GM10266 (cell line): ENCODE data around the gene LRRC28.

ENCODE experiments used
- DNase-seq: peaks from one replicate; pipeline ENCODE4 v3.0.0; 2012; ENCODE audit errors: extremely low spot score
- TF ChIP-seq, protein P1 (sequence below): IDR thresholded peaks from 2 replicates; pipeline ENCODE4 v1.5.1; 2012; ENCODE audit warnings: mild to moderate bottlenecking, low read depth; ENCODE audit not compliant: control insufficient read depth, insufficient read depth; ENCODE audit errors: missing control alignments

LRRC28 gene

GRCh38 chr15:99267957-99268356, 16.7 kb downstream of the LRRC28 start:
- DNase-seq: no peak
- TF ChIP-seq, protein P1, sequence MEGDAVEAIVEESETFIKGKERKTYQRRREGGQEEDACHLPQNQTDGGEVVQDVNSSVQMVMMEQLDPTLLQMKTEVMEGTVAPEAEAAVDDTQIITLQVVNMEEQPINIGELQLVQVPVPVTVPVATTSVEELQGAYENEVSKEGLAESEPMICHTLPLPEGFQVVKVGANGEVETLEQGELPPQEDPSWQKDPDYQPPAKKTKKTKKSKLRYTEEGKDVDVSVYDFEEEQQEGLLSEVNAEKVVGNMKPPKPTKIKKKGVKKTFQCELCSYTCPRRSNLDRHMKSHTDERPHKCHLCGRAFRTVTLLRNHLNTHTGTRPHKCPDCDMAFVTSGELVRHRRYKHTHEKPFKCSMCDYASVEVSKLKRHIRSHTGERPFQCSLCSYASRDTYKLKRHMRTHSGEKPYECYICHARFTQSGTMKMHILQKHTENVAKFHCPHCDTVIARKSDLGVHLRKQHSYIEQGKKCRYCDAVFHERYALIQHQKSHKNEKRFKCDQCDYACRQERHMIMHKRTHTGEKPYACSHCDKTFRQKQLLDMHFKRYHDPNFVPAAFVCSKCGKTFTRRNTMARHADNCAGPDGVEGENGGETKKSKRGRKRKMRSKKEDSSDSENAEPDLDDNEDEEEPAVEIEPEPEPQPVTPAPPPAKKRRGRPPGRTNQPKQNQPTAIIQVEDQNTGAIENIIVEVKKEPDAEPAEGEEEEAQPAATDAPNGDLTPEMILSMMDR: no peak

DNA sequence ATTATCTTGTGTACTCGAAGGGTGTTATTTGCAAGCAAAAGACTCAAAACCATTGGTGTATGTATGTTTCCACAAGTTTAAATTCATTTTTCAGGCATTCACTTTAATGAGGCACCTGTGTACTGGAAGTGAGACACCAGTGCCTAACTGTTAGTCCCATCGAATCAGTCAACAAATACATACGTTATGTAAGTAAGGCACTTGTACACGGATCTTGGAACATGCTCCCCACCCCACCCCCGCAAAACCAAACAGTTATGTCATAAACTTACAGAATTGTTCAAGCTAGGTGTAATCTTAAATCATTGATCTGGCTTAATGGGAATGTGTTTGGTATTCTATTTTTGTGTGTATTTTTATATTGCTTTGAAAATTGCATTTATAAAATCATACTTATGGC, 17.1 kb downstream of the LRRC28 start:
- TF ChIP-seq, protein P1: no peak

DNA sequence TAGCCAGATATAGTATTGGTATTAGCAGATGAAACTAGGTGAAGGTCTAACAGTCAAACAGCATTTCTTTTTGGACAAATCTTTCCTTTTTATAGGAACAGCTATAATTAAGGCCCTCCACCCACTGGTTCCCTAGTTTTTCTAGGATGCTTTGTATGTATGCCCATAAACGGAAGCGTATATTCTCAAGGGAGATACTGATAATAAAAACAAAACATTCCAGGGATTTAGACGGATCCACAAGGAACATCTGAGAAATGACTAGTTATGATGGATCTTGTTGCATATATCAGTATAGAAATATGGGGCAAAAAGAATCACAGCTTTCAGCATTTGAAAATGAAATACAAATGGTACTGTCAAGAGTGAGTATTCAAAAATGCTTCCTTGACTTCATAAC, 22.5 kb downstream of the LRRC28 start:
- DNase-seq: no peak
- TF ChIP-seq, protein P1: no peak

More for the DNA sequence above, 17.1 kb downstream of the LRRC28 start:
- no peak for DNase-seq

DNA sequence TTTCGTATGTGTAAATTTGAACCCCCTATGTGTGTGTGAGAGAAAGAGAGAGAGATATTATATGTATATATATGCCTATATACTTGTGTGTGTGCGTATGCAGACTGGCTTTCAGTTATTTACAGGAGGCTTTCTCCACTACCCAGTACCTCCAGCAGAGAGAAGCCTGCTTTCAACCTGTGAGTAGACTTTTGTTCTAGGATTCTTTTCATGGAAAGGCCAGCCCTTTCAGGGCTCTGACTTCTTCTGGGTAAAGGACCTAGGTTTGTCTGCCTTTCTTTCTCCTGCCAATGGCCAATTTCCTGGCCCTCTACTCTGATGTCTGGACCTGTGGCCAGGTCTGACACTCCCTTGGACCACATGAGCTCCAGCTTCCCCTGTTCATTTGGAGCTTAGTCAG, 23.8 kb downstream of the LRRC28 start:
- TF ChIP-seq, protein P1: no peak
- no peak for DNase-seq

DNA sequence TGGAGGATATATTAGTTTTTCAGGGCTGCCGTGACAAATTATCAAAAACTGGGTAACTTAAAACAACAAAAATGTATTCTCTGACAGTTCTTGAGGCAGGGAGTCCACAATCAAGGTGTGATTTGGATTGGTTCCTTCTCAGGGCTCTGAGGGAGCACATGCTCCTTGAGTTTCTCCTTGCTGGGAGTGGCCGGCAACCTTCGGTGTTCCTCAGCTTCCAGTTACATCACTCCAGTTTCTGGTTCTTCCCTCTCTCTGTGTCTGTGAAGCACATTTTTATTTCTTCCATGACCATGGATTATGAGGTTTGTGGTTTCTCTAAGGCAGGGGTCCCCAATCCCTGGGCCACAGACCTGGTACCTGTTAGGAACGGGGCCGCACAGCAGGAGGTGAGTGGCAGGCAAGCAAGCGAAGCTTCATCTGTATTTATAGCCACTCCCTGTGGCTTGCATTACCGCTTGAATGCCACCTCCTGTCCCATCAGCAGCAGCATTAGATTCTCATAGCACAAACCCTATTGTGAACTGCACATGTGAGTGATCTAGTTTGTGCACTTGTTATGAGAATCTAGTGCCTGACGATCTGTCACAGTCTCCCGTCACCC, 24.3 kb downstream of the LRRC28 start:
- TF ChIP-seq, protein P1: no peak
- DNase-seq: no peak

DNA sequence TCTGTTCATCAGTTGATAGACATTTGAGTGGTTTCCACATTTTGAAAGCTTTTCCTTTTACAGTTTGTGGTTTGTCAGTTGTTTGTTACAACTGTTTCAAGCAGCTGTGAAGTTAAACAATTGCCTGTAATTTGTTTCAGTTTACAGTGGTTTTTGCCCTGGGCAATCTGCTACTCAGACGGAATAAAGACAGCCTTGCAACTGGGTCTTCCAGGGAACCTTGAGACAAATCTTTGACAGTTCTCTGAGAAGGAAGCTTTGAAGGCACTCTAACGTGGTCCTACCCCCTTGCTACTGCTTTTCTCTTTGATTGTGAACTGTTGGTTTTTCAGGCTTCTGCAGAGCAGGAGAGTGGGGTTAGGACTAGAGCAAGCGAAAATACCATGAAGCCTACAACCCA, 28.0 kb downstream of the LRRC28 start:
- DNase-seq: no peak
- TF ChIP-seq, protein P1: no peak

DNA sequence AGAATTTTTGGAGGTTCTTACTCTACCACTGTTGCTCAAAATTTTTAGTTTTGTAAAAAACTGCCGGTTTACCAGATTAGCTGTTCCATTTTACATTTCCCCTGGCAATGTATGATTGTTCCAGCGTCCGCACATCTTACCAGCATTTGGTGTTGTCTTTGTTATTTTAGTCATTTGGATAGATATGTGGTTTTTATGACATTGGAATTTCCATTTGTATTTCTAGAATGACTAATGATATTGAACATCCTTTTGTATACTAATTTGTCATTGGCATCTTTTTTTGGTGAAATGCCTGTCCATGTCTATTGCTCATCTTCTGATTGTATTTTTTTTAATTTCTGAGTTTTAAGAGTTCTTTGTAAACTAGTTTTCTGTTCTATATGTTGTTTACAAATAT, 28.5 kb downstream of the LRRC28 start:
- TF ChIP-seq, protein P1: no peak
- DNase-seq: no peak
